ENCODE measurements around the gene SPEG.

DNA sequence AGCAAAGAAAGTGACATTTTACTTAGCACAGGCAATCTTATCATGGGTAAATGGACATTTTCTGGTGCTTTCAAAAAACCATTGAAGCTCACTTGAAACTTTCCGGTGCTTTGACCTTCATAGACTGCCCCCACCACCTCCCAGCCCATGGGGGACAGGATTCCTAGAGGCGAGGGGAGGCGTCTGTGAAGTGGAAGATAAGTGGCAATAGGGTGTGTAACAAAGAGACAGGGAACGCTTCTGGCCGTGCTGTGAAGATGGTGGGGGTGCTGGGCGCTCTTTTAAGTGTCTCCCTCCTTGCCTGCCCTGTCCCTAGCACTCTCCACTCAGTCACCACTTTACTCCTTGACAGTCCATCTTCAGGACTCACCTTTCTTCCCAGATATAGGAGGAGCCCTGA, 40.6 kb downstream of the SPEG start:
- TF ChIP-seq POLR2AphosphoS5 (IDR thresholded peaks at IDR 0.05; ENCODE audit: borderline replicate concordance, low read depth, low read length) = no peak
- TF ChIP-seq FOXP2 (optimal IDR thresholded peaks at IDR 0.05; ENCODE audit: control extremely low read depth, extremely low read length, insufficient read depth) = no peak
- no peak for TF ChIP-seq EZH2 (IDR thresholded peaks at IDR 0.05)

All from SK-N-MC (cell line).